Activated B cell treated with CpG ODN at 0.5 μM for 24 hours (primary cell): ENCODE data around the gene OR1J4. TPM values are rescaled to one million over a fixed set of nuclear protein-coding genes. Genes with fewer than 3 reads are reported as not detected.

Experiments used
- ATAC-seq: fragments of 200-7000 bp; cut with Tn5 transposase; one replicate; pipeline ENCODE4 v1.10.0; 2021; ENCODE audit warnings: low read depth, mild to moderate bottlenecking, moderate library complexity
- CTCF ChIA-PET: fragments of 350-600 bp; sonication (Branson Sonifier 250); formaldehyde crosslinking; loops from one replicate; lab custom pipeline; 2021; ENCODE audit warnings: antibody characterized with exemption; lab: Charles Lee
- POLR2A ChIA-PET: fragments of 350-600 bp; sonication (Branson Sonifier 250); formaldehyde crosslinking; loops from one replicate; lab custom pipeline; 2021; ENCODE audit warnings: antibody characterized with exemption; lab: Charles Lee
- DNase-seq: peaks from one replicate; pipeline ENCODE4 v3.0.0; 2022
- H3K27ac Mint-ChIP-seq: one replicate; pipeline ENCODE4 v1.8.0; 2020; ENCODE audit warnings: mixed read lengths
- H3K27me3 Mint-ChIP-seq: one replicate; pipeline ENCODE4 v1.8.0; 2021; ENCODE audit warnings: mixed read lengths
- H3K36me3 Mint-ChIP-seq: one replicate; pipeline ENCODE4 v1.8.0; 2021; ENCODE audit warnings: low read depth, mixed read lengths
- H3K4me1 Mint-ChIP-seq: one replicate; pipeline ENCODE4 v1.8.0; 2021; ENCODE audit warnings: mixed read lengths
- H3K4me3 Mint-ChIP-seq: one replicate; pipeline ENCODE4 v1.8.0; 2020; ENCODE audit warnings: mild to moderate bottlenecking, mixed read lengths
- H3K9me3 Mint-ChIP-seq: one replicate; pipeline ENCODE4 v1.8.0; 2020; ENCODE audit warnings: mixed read lengths
- CTCF ChIP-seq: fragments of 200-600 bp; IDR thresholded peaks from one replicate; pipeline ENCODE4 v1.8.0; 2022; ENCODE audit warnings: antibody characterized with exemption, mild to moderate bottlenecking
- intact Hi-C: fragments of 100-400 bp; cut with micrococcal nuclease; formaldehyde crosslinking; loops from one replicate; pipeline ENCODE4 v1.15.1; 2024
- total RNA-seq: library from RNA; stranded (reverse); gene quantifications from 2 replicates; pipeline ENCODE4 v1.2.3, GENCODE V29; 2022

Gene OR1J4, protein sequence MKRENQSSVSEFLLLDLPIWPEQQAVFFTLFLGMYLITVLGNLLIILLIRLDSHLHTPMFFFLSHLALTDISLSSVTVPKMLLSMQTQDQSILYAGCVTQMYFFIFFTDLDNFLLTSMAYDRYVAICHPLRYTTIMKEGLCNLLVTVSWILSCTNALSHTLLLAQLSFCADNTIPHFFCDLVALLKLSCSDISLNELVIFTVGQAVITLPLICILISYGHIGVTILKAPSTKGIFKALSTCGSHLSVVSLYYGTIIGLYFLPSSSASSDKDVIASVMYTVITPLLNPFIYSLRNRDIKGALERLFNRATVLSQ
- total RNA-seq, result not detected in 2 replicates

GRCh38 chr9:122518841-122519240 lies at the start of gene OR1J4:
OR1J4 (plus strand) TSS chr9:122519141; CDS start chr9:122519141, 0 bp downstream.
- intact Hi-C loops, result no loop called here
- Mint-ChIP-seq H3K4me1 (no peaks in the 10 kb centered on the region), H3K9me3 (no peaks in the 10 kb centered on the region), H3K4me3 (no peak within 1 kb of the TSS), H3K36me3 (no peaks in the 10 kb centered on the region), H3K27ac (no peak within 1 kb of the TSS), H3K27me3 (peaks cover 18% of the 10 kb centered on the region)
- ATAC-seq, result no peak
- no peak for DNase-seq
- ChIA-PET POLR2A (no interaction called here), CTCF (no interaction called here)
- TF ChIP-seq CTCF, result no peak

DNA sequence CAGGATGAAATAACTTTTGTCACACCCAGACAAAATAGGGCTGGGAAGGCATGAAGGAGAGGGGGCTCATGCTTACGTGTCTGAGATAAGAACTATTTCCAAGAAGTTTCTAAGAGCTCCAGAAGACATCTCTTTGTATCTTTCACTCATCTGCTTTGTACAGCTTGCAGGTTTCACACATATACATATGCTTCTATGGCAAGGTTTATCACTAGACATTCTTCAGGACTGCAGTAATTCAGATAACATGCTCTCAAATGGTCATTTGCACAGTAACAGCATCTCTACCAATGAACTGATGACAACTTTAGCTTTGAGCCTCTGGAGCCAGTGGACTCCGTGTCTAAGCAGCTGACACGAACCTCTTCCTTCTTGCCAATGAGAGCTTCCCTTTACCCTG lies 44.4 kb upstream of the OR1J4 start:
- H3K4me1 Mint-ChIP-seq, result no peaks in the 10 kb centered on the region
- intact Hi-C loops, result no loop called here
- peaks cover 55% of the 10 kb centered on the region for H3K27me3 Mint-ChIP-seq
- no peaks in the 10 kb centered on the region for H3K36me3 Mint-ChIP-seq
- no peak overlapping the region for H3K27ac Mint-ChIP-seq
- POLR2A ChIA-PET, result no interaction called here
- no peak for ATAC-seq
- no peak for TF ChIP-seq CTCF
- H3K4me3 Mint-ChIP-seq, result no peak overlapping the region
- DNase-seq, result no peak
- CTCF ChIA-PET, result no interaction called here
- no peaks in the 10 kb centered on the region for H3K9me3 Mint-ChIP-seq

DNA sequence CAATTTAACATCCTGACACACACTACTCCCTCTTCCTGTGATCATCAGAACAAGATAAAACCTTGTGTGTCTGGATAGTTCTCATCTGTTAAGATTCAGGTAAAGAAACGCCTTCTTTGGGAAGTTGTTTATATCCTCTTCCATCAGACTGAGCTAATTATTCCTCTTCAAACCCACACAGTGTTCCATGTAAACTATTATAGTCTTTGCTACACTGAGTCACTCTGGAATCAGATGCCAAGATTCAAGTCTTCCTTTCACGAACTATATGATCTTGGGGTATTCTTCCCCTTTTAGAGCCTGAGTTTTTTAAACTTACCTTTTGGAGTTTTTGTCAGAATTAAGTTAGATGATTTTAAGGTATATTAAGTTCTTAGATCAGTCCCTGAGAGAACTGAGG lies 43.2 kb upstream of the OR1J4 start:
- no peaks in the 10 kb centered on the region for H3K9me3 Mint-ChIP-seq
- no peak for TF ChIP-seq CTCF
- no peaks in the 10 kb centered on the region for H3K36me3 Mint-ChIP-seq
- peaks cover 55% of the 10 kb centered on the region for H3K27me3 Mint-ChIP-seq
- no peaks in the 10 kb centered on the region for H3K4me1 Mint-ChIP-seq
- ChIA-PET POLR2A (no interaction called here), CTCF (no interaction called here)
- ATAC-seq, result no peak
- no peak overlapping the region for H3K27ac Mint-ChIP-seq
- intact Hi-C loops, result no loop called here
- no peak overlapping the region for H3K4me3 Mint-ChIP-seq
- no peak for DNase-seq

DNA sequence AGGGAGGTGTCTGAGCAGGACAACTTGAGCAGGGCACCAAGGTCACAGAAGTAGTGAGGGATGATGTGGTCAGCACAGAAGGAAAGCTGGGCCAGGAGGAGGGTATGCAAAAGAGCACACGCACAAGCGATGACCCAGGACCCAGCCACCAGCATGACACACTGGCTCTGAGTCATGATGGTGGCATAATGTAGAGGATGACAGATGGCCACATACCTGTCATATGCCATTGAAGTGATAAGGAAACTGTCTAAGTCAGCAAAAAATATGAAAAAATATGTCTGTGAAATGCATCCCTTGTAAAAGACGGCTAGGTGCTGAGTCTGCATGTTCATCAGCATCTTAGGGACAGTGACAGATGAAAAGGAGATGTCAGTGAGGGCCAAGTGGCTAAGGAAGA lies 41.6 kb upstream of the OR1J4 start:
- no peaks in the 10 kb centered on the region for H3K9me3 Mint-ChIP-seq
- no peak overlapping the region for H3K27ac Mint-ChIP-seq
- DNase-seq (no peak), ATAC-seq (no peak)
- H3K27me3 Mint-ChIP-seq, result peaks cover 47% of the 10 kb centered on the region
- intact Hi-C loops, result no loop called here
- H3K36me3 Mint-ChIP-seq, result no peaks in the 10 kb centered on the region
- ChIA-PET CTCF (no interaction called here), POLR2A (no interaction called here)
- H3K4me1 Mint-ChIP-seq, result no peaks in the 10 kb centered on the region
- no peak for TF ChIP-seq CTCF
- H3K4me3 Mint-ChIP-seq, result no peak overlapping the region

DNA sequence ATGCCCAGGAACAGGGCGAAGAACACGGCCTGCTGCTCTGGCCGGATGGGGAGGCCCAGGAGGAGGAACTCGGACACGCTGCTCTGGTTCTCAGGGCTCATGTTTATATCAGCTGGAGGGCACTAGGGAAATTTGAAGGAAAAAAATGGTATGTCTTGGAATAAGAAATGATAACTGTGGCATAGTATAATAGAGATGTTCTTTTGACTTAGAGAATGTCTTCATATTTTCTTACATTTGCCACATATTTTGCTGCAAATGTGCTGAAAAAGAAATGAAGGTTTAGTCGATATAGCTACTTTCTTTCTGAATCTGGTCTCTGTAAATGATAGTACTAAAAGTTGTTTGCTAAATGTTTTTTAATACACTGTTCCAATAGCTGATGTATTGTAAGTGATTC lies 41.1 kb upstream of the OR1J4 start, which contains the start of gene OR1J1:
Gene OR1J1 (minus strand): TSS at position 101 of the 400 bp plus-strand sequence. CDS start 0 bp downstream, at position 101.
- ATAC-seq (no peak), DNase-seq (no peak)
- Mint-ChIP-seq H3K9me3 (no peaks in the 10 kb centered on the region), H3K4me1 (no peaks in the 10 kb centered on the region), H3K36me3 (no peaks in the 10 kb centered on the region), H3K27ac (no peak within 1 kb of the TSS), H3K4me3 (no peak within 1 kb of the TSS), H3K27me3 (peaks cover 47% of the 10 kb centered on the region)
- POLR2A ChIA-PET, result no interaction called here
- CTCF ChIA-PET, result no interaction called here
- TF ChIP-seq CTCF, result no peak
- intact Hi-C loops, result no loop called here
